Measurements from ENCODE around the gene WDR35.
A peak's percentile ranks its signal among the peaks of the same experiment; 100 is the strongest.

WDR35 gene

GRCh38 chr2:19979932-19980331 lies 10.0 kb downstream of the WDR35 start:
- in situ Hi-C loops (cut with MboI; ENCODE audit: low pct_unique_long_range_greater_than_20kb, low sequenced_read_pairs, unreplicated experiment), result no loop called here
- no peak for DNase-seq (ENCODE audit: low spot score)
- no peak for TF ChIP-seq CTCF (IDR thresholded peaks at IDR 0.05; ENCODE audit: extremely low read depth, insufficient read depth, missing control alignments)

GRCh38 chr2:19973466-19973865 lies 16.4 kb downstream of the WDR35 start:
- no peak for DNase-seq (ENCODE audit: low spot score)
- no peak for TF ChIP-seq CTCF (IDR thresholded peaks at IDR 0.05; ENCODE audit: extremely low read depth, insufficient read depth, missing control alignments)
- in situ Hi-C loops (cut with MboI; ENCODE audit: low pct_unique_long_range_greater_than_20kb, low sequenced_read_pairs, unreplicated experiment), result no loop called here

- in situ Hi-C loops (cut with MboI; ENCODE audit: low pct_unique_long_range_greater_than_20kb, low sequenced_read_pairs, unreplicated experiment), result no loop called here
These were observed 18.2 kb downstream of the WDR35 start for GRCh38 chr2:19971691-19972090.

GRCh38 chr2:19963386-19963785 lies 26.5 kb downstream of the WDR35 start:
- TF ChIP-seq CTCF (IDR thresholded peaks at IDR 0.05; ENCODE audit: extremely low read depth, insufficient read depth, missing control alignments), result no peak
- DNase-seq (ENCODE audit: low spot score), result no peak
- in situ Hi-C loops (cut with MboI; ENCODE audit: low pct_unique_long_range_greater_than_20kb, low sequenced_read_pairs, unreplicated experiment), result no loop called here

More at GRCh38 chr2:19971691-19972090, 18.2 kb downstream of the WDR35 start:
- no peak for TF ChIP-seq CTCF (IDR thresholded peaks at IDR 0.05; ENCODE audit: extremely low read depth, insufficient read depth, missing control alignments)
- no peak for DNase-seq (ENCODE audit: low spot score)

- peak; percentile 64 for DNase-seq (ENCODE audit: low spot score)
- in situ Hi-C loops (cut with MboI; ENCODE audit: low pct_unique_long_range_greater_than_20kb, low sequenced_read_pairs, unreplicated experiment), result no loop called here
- peak; percentile 76 for TF ChIP-seq CTCF (IDR thresholded peaks at IDR 0.05; ENCODE audit: extremely low read depth, insufficient read depth, missing control alignments)
These were observed 34.1 kb downstream of the WDR35 start for GRCh38 chr2:19955544-19956422.

- TF ChIP-seq CTCF (IDR thresholded peaks at IDR 0.05; ENCODE audit: extremely low read depth, insufficient read depth, missing control alignments), result no peak
- no peak for DNase-seq (ENCODE audit: low spot score)
- in situ Hi-C loops (cut with MboI; ENCODE audit: low pct_unique_long_range_greater_than_20kb, low sequenced_read_pairs, unreplicated experiment), result no loop called here
These were observed 40.8 kb downstream of the WDR35 start for GRCh38 chr2:19949071-19949470.

Data from GM13977 (cell line).